ENCODE results near the gene UGGT2. TPM values are rescaled to one million over a fixed set of nuclear protein-coding genes. Genes with fewer than 3 reads are reported as not detected.

The UGGT2 gene
- total RNA-seq, 1 experiment from 2014 or later = 34.5 TPM

DNA sequence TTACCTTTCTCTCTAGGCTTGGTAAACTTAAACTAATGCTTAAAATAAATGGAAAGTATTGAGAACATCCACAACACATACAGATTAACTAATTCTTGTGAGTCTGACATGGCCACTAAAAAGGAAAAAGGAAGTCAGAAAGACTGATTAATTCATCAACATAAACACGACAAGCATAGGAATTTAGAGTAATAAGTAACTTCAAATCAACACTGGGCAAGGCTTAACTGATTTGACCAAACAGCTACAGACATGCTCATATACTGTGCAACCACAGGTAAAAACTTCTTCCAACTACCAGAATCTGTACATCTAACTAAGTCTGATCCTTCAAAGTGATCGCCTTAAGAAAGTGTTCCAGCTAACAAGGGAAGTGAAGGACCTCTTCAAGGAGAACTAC lies 20.5 kb downstream of the UGGT2 start:
- Mint-ChIP-seq H3K4me3 (no peak overlapping the region), H3K27ac (peak overlapping the region in 1 of 3 experiments; percentile 34; a peak in 1 of 7 replicates)

More for the DNA sequence above, 20.5 kb downstream of the UGGT2 start:
- Histone ChIP-seq H2BK5ac (ENCODE audit: insufficient read length, low read length) (no peak overlapping the region), H2AFZ (ENCODE audit: low read length) (no peak overlapping the region), H4K8ac (replicated peaks; ENCODE audit: insufficient read length, low read depth, low read length) (no peak overlapping the region), H3K23me2 (ENCODE audit: insufficient read length, low read depth, low read length, poor library complexity, severe bottlenecking) (no peaks in the 10 kb centered on the region), H4K20me1 (ENCODE audit: control insufficient read depth, insufficient read depth, insufficient read length) (no peaks in the 10 kb centered on the region), H3K23ac (ENCODE audit: insufficient read length, low read depth, low read length) (no peak overlapping the region), H2AK5ac (ENCODE audit: insufficient read length, low read length) (no peak overlapping the region), H4K5ac (ENCODE audit: insufficient read length, low read depth, low read length) (no peak overlapping the region), H4K91ac (ENCODE audit: insufficient read length, low read depth, low read length) (no peak overlapping the region), H2BK120ac (ENCODE audit: low read depth, low read length, poor library complexity, severe bottlenecking) (no peak overlapping the region), H3K14ac (ENCODE audit: insufficient read depth, low read length) (no peak overlapping the region), H3K79me2 (ENCODE audit: insufficient read depth, low read length) (peaks cover 9% of the 10 kb centered on the region; the same call in 1 of the 2 replicates), H3K4ac (ENCODE audit: low read depth, low read length) (no peak overlapping the region), H3K56ac (ENCODE audit: insufficient read length, low read depth, low read length) (no peak overlapping the region), H3K27me3 (ENCODE audit: insufficient read depth, low read length) (no peaks in the 10 kb centered on the region), H3K9ac (ENCODE audit: extremely low read depth, insufficient read length, low read length) (no peak overlapping the region), H3K18ac (ENCODE audit: insufficient read length, low read depth, low read length) (no peak overlapping the region), H2BK12ac (ENCODE audit: insufficient read length, low read depth, low read length) (no peak overlapping the region), H2BK20ac (ENCODE audit: low read depth, low read length, poor library complexity, severe bottlenecking) (no peak overlapping the region), H2BK15ac (ENCODE audit: low read depth, low read length) (no peak overlapping the region), H3T11ph (ENCODE audit: low read length) (no peak overlapping the region), H3K4me1 (ENCODE audit: insufficient read depth, low read length) (no peaks in the 10 kb centered on the region; the same call in 1 of the 2 replicates), H3K27ac (ENCODE audit: insufficient read length, low read depth, low read length) (no peak overlapping the region), H3K4me2 (ENCODE audit: insufficient read depth, insufficient read length, low read length) (no peak overlapping the region), H3K9me3 (ENCODE audit: control insufficient read depth, low read depth, low read length) (no peaks in the 10 kb centered on the region), H3K79me1 (ENCODE audit: insufficient read depth, low read depth, low read length, poor library complexity, severe bottlenecking) (peaks cover 5% of the 10 kb centered on the region)
- TF ChIP-seq, protein P1, sequence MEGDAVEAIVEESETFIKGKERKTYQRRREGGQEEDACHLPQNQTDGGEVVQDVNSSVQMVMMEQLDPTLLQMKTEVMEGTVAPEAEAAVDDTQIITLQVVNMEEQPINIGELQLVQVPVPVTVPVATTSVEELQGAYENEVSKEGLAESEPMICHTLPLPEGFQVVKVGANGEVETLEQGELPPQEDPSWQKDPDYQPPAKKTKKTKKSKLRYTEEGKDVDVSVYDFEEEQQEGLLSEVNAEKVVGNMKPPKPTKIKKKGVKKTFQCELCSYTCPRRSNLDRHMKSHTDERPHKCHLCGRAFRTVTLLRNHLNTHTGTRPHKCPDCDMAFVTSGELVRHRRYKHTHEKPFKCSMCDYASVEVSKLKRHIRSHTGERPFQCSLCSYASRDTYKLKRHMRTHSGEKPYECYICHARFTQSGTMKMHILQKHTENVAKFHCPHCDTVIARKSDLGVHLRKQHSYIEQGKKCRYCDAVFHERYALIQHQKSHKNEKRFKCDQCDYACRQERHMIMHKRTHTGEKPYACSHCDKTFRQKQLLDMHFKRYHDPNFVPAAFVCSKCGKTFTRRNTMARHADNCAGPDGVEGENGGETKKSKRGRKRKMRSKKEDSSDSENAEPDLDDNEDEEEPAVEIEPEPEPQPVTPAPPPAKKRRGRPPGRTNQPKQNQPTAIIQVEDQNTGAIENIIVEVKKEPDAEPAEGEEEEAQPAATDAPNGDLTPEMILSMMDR (conservative IDR thresholded peaks at IDR 0.05) = no peak
- Mint-ChIP-seq H3K9me3 (no peaks in the 10 kb centered on the region), H3K36me3 (ENCODE audit: insufficient read depth in 1 of 3, low read depth in 3 of 3) (peaks cover 7 to 18% (median 13%) of the 10 kb centered on the region in 3 experiments; a peak in 5 of 7 replicates), H3K27me3 (ENCODE audit: low read depth) (no peaks in the 10 kb centered on the region), H3K4me1 (peaks cover 9 to 23% of the 10 kb centered on the region in 2 experiments)
- DNase-seq = no peak
- no CpG with 5 or more reads among the region's 2 CpGs for WGBS (ENCODE audit: extremely low coverage, insufficient read length, low lambda C conversion rate)
